ENCODE results near the gene ULBP1.
A peak's percentile ranks its signal among the peaks of the same experiment; 100 is the strongest.
"Not testable (repeated sequence)": the region's sequence is repeated elsewhere in the genome, so short reads cannot be mapped to it uniquely, and the experiment has no call there.

The ULBP1 gene

GRCh38 chr6:149963462-149964307 lies at the start of gene ULBP1:
Gene ULBP1 (plus strand): TSS chr6:149963943. CDS start chr6:149964050, 107 bp downstream.
- DNase-seq: peak; percentile 81

GRCh38 chr6:149915970-149916865 lies 47.5 kb upstream of the ULBP1 start:
- no peak for DNase-seq

- no peak for DNase-seq
Observed at GRCh38 chr6:149917679-149918078, 46.1 kb upstream of the ULBP1 start.

- DNase-seq: no peak
Observed at GRCh38 chr6:149918151-149918905, 45.4 kb upstream of the ULBP1 start.

- DNase-seq: not testable (repeated sequence)
Observed at GRCh38 chr6:149919126-149919833, 44.5 kb upstream of the ULBP1 start.

- no peak for DNase-seq
Observed at GRCh38 chr6:149919834-149920225, 43.9 kb upstream of the ULBP1 start.

GRCh38 chr6:149921361-149921760 lies 42.4 kb upstream of the ULBP1 start:
- no peak for DNase-seq

- DNase-seq: not testable (repeated sequence)
Observed at GRCh38 chr6:149922091-149922490, 41.7 kb upstream of the ULBP1 start.

GRCh38 chr6:149922642-149923326 lies 41.0 kb upstream of the ULBP1 start, which contains the start of gene RAET1G:
Gene RAET1G (minus strand): TSS chr6:149923121. CDS start chr6:149923010, 111 bp downstream.
- DNase-seq: peak; percentile 82

GRCh38 chr6:149923327-149923986 lies 40.3 kb upstream of the ULBP1 start:
- no peak for DNase-seq

- DNase-seq: no peak
Observed at GRCh38 chr6:149924206-149924932, 39.4 kb upstream of the ULBP1 start.

- DNase-seq: no peak
Observed at GRCh38 chr6:149924933-149925252, 38.9 kb upstream of the ULBP1 start.

GRCh38 chr6:149925253-149925973 lies 38.3 kb upstream of the ULBP1 start:
- DNase-seq: no peak

- DNase-seq: peak; percentile 70
Observed at GRCh38 chr6:149925974-149926777, 37.6 kb upstream of the ULBP1 start.

GRCh38 chr6:149927025-149927424 lies 36.7 kb upstream of the ULBP1 start:
- not testable (repeated sequence) for DNase-seq

- DNase-seq: no peak
Observed at GRCh38 chr6:149929422-149929821, 34.3 kb upstream of the ULBP1 start.

- DNase-seq: no peak
Observed at GRCh38 chr6:149931501-149931900, 32.2 kb upstream of the ULBP1 start.

- DNase-seq: no peak
Observed at GRCh38 chr6:149933036-149933435, 30.7 kb upstream of the ULBP1 start.

GRCh38 chr6:149933461-149933860 lies 30.3 kb upstream of the ULBP1 start:
- DNase-seq: no peak

Data from activated CD8-positive, alpha-beta memory T cell treated with anti-CD3 and anti-CD28 coated beads, Interleukin-2, amount 50 U/mL, for 4 hours (primary cell).